ENCODE results near the gene GRM5.
"Not testable (repeated sequence)": the region's sequence is repeated elsewhere in the genome, so short reads cannot be mapped to it uniquely, and the experiment has no call there.

GRM5 gene

DNA sequence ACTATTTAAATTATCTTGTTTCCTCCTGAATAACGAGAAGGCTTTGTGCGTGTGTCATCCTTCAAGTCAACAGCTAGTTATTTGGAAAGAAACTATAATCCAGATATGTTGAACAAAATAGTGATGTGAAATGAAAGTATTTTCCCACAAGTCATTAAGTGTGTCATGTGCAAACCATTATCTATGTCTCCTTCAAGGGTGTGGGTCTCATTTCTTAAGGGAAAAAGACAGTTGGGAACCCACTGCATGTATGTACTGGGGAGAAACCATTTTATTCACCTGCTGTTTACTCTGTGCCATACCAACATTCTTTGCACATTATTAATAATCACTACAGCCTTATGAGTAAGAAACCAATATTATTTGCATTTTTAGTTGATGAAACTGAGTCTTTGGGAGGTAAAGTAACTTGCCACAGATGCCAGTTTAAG lies 582.9 kb downstream of the GRM5 start:
- no peak for DNase-seq

DNA sequence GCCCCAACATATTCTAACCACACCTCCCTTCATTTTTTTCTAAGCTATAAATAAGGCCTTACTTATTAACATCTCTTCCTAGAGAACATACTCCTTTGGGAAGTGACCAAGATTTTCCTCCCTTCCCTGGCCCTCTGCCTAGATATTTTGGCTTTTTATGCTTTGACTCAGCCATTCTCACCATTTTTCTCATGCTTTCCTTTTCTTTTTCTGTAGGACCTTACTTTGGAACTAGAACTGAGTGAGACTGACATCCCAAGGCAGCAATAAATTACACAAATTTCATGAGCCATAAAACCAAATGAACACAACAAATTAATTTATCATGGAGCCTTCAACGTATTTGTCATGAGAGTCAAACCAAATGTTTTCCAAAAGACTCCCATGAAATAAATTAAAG lies 585.6 kb downstream of the GRM5 start:
- DNase-seq: no peak

- DNase-seq: no peak
Observed at GRCh38 chr11:88478136-88478815, 587.5 kb downstream of the GRM5 start.

DNA sequence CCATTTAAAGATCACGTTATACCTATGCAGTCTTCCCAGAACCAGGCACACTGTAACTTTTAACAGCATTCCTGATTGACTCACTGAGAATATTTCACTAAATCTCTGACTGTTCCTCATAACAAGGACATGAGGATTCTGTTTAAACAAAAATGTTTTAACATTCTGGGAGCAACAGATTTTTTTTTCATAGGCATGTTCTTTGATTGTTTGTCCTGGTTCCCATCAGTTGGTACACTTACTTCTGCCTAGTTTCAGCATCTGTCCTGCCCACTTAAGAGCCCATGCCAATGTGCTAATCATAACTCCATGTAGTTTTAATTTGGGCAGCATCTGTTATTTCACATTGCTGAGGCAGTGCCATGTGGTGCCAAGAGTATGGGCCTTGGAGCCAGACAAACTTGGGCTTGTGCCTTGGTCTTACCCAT lies 589.8 kb downstream of the GRM5 start:
- DNase-seq: no peak

DNA sequence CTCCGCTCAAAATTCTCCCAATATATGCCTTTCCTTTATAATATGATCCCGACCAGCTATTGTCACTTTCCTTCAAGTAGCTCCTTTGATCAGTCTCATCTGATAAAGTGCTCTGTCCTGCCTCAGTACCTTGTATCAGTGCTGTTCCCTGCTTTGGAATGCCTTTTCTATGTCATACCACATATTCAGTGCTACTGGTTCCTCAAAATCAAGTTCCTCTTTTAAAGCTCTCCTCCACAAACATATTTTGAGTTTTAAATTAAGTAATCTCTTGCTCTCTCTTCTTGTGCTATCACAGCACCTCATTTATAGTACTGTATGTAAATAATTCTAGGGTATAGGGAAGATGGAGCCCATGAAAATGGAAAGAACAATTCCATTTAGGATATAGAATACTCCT lies 591.1 kb downstream of the GRM5 start:
- no peak for DNase-seq

- DNase-seq: no peak
Observed at GRCh38 chr11:88469561-88470225, 596.1 kb downstream of the GRM5 start.

DNA sequence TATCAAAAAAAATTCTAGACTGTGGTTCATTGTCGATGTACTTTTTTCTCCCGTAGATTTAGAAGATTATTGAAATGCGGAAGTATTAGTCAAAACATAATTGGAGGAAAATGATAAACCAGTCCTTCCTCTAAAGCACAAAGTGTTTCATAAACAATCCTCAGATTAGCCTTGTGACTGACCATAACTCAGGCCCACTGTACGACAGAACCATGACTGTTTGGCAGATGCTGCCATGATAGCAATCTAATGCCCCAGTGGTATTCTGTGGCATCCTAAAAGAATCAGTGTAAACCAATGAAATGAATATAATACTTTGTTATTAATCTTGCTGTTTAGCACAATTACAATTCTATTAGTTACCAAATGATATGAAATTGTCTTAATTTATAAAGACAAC lies 601.3 kb downstream of the GRM5 start:
- DNase-seq: no peak

DNA sequence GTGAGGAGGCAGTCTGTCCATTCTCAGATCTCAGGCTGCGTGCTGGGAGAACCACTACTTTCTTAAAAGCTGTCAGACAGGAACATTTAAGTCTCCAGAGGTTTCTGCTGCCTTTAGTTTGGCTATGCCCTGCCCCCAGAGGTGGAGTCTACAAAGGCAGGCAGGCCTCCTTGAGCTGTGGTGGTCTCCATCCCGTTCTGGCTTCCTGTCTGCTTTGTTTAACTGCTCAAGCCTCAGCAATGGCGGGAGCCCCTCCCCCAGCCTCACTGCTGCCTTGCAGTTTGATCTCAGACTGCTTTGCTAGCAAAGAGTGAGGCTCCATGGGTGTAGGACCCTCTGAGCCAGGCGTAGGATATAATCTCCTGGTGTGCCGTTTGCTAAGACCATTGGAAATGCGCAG lies 602.5 kb downstream of the GRM5 start:
- DNase-seq: not testable (repeated sequence)

- not testable (repeated sequence) for DNase-seq
Observed at GRCh38 chr11:88458047-88458446, 607.7 kb downstream of the GRM5 start.

GRCh38 chr11:88455974-88456373 lies 609.8 kb downstream of the GRM5 start:
- DNase-seq: no peak

DNA sequence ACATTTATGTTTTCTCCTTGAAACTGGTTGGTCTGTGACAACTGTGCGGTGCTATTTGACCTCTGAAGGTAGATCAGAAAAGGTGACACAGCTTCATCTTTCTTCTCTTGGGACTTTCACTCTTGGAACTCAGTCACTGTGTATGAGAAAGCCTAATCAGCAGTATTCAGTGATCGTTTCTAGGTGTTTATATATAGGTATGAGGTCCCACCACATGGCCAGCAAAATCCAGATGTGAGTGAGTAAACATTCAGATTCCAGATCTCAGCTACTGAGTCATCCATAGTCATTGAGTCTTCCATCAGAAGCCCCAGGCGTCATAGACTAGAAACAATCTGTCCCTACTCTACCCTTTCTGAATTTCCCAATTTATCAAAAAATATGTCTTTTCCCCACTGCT lies 610.9 kb downstream of the GRM5 start:
- no peak for DNase-seq

All from T-helper 1 cell (primary cell).